Ishikawa (cell line): Measurements from ENCODE around the gene P2RY14.

Experiments used
- CEBPB ChIP-seq: IDR thresholded peaks from 2 replicates; pipeline ENCODE4 v1.6.1; 2012
- CREB1 ChIP-seq: IDR thresholded peaks from 2 replicates; pipeline ENCODE4 v1.6.1; 2012; ENCODE audit warnings: low read depth
- EP300 ChIP-seq: IDR thresholded peaks from 2 replicates; pipeline ENCODE4 v1.6.1; 2012; ENCODE audit warnings: borderline replicate concordance
- FOXM1 ChIP-seq: IDR thresholded peaks from 2 replicates; pipeline ENCODE4 v1.6.1; 2012; ENCODE audit warnings: low read depth, borderline replicate concordance
- RAD21 ChIP-seq: IDR thresholded peaks from 2 replicates; pipeline ENCODE4 v1.6.1; 2012; ENCODE audit warnings: low read depth
- YY1 ChIP-seq: IDR thresholded peaks from 2 replicates; pipeline ENCODE4 v1.6.1; 2012; ENCODE audit warnings: low read depth
- ZBTB7A ChIP-seq: IDR thresholded peaks from 2 replicates; pipeline ENCODE4 v1.6.1; 2012; ENCODE audit warnings: low read depth
- TF ChIP-seq, protein P1 (sequence below): IDR thresholded peaks from 2 replicates; pipeline ENCODE4 v1.6.1; 2012
- TF ChIP-seq, protein P2 (sequence below): IDR thresholded peaks from 2 replicates; pipeline ENCODE4 v1.6.1; 2012

DNA sequence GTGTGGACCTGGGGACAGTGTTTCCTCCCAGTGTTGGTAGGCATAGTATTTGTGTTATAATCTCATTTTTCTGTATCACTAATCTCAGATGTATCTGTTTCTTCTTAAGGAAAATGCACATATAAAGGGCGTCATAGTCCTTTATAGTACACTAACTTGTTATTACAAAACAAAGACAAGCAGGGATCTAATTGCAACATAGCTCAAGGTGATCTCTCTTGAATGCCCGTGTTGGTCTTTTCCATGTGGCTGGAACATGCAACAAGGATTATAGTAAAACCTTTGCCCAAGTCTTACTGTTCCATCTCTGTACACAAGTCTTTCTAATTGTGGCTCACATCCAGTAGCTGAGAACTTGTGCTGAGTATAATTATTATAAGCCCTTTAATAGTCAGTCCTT, 41.8 kb upstream of the P2RY14 start:
- TF ChIP-seq, protein P1, sequence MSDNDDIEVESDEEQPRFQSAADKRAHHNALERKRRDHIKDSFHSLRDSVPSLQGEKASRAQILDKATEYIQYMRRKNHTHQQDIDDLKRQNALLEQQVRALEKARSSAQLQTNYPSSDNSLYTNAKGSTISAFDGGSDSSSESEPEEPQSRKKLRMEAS: no peak
- TF ChIP-seq EP300 (no peak), YY1 (no peak), FOXM1 (no peak), CREB1 (no peak), CEBPB (no peak), ZBTB7A (no peak), RAD21 (no peak)
- TF ChIP-seq, protein P2, sequence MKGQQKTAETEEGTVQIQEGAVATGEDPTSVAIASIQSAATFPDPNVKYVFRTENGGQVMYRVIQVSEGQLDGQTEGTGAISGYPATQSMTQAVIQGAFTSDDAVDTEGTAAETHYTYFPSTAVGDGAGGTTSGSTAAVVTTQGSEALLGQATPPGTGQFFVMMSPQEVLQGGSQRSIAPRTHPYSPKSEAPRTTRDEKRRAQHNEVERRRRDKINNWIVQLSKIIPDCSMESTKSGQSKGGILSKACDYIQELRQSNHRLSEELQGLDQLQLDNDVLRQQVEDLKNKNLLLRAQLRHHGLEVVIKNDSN: no peak
